GM19351 (cell line): ENCODE results near the gene VAV1.
"Not testable (repeated sequence)": the region's sequence is repeated elsewhere in the genome, so short reads cannot be mapped to it uniquely, and the experiment has no call there.

Experiments
- ATAC-seq: cut with Tn5 transposase; IDR thresholded peaks from one replicate; pipeline ENCODE4 v1.9.1; 2021; ENCODE audit warnings: mild to moderate bottlenecking, moderate library complexity; ENCODE audit not compliant: unreplicated experiment

Gene VAV1

DNA sequence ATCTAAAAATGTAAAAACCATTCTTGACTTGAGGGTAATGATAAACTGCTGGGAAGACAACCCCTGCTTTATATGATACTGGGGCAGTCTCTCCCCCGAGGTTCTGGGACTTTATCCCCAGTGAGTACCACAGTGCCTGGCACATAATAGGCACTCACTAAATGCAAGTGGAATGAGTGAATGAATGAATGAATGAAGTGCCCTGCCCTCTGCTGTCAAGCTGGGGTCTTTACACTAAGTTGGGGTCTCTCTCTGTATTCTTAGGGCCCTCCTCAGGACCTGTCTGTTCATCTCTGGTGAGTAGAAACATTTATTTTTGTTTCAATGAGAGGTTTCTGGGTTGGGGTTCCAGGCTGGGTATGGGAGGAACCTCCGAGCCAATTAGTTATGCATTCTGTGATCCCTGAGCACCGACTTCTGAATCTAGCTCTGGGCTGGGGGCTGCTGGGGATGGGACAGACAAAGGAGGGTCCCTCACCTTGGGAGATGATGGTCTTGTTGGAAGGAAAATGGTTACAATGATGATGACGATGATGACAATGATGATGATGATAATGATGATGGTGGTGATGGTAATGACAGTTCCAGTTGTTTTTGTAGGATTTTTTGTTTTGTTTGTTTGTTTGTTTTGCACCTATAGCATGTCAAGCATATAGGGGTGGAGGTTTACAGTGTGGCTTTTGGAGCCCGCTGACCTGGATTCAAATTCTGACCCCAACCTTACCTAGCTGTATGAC, 70.5 kb downstream of the VAV1 start:
- no peak for ATAC-seq

DNA sequence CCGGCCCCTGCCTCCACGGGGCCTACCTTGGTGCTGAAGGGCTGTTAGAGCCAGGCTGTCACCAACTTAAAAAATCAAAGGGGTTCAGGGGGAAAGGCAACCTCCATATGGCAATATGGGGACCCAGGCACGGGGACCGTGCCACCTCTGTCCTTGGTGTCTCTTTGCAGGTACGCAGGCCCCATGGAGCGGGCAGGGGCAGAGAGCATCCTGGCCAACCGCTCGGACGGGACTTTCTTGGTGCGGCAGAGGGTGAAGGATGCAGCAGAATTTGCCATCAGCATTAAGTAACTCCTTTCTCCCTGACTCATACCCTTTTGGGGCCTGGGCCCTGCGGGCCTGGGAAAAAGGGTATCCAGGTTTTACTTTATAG, 75.3 kb downstream of the VAV1 start:
- no peak for ATAC-seq

DNA sequence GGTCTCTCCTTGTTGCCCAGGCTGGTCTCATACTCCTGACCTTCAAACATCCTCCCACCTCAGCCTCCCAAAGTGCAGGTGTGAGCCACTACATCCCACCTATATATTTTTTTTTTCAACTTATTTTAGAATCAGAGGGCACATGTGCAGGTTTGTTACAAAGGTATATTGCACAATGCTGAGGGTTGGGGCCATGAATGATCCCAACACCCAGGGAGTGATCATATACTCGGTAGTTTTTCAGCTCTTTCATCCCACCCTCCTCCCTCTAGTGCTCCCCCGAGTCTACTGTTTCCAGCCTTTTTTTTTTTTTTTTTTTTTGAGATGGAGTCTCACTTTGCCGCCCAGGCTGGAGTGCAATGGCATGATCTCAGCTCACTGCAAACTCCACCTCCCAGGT, 76.5 kb downstream of the VAV1 start:
- ATAC-seq, result no peak

DNA sequence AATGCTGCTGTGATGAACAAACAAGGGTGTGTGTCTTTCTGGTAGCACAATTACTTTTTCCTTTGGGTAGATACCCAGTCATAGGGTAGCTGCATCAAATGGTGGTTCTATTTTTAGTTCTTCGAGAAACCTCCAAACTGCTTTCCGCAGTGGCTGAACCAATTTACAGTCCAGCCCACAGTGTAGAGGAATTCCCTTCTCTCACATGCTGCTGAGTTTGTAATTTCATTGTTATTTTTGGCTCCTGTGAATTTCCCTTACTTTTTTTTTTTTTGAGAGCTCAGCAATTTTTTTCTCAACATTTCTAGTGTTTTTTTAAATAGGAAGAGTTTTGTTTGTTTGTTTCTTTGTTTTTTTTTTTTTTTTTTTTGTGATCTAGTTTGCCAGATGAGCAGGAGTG, 77.4 kb downstream of the VAV1 start:
- ATAC-seq, result no peak

DNA sequence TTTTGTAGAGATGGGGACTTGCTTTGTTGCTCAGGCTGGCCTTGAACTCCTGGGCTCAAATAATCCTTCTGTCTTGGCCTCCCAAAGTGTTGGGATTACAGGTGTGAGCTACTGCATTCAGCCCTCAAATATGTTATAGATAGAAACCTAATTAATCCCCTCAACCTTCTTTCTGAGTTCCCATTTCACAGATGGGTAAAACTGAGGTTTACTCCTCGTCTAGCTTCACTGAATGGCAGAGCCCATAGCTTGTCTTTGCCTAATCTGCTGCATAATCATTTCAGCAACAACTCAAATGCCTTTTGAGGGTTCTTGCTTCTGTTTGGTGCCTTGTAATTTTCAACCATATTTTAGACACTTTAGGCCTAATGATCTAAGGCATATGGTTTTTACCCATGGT, 78.9 kb downstream of the VAV1 start:
- ATAC-seq, result no peak

DNA sequence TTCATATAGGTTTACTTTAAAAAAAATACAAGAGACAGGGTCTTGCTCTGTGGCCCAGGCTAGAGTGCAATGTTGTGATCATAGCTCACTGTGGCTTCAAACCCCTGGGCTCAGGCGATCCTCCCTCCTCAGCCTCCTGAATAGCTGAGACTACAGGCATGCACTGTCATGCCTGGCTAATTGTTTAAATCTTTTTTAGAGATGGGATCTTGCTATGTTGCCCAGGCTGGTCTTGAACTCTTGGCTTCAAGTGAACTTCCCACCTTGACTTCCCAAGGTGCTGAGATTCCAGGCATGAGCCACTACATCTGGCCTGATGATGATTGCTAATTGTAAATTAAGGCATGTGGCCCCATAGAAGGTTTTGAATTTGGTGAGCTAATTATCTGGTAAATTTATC, 79.5 kb downstream of the VAV1 start:
- ATAC-seq, result no peak

DNA sequence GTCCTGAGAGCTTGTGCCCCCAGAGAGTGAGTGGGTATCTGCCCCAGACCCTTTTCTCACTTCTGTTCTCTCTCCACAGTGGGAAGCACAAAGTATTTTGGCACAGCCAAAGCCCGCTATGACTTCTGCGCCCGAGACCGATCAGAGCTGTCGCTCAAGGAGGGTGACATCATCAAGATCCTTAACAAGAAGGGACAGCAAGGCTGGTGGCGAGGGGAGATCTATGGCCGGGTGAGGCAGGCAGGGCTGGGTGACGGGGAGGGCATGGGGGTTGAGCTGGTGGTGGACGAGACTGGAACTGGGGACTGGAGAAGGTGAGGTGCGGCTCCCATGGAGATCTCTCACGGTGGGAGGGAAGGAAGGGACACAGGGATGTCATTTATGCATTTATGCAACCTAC, 81.4 kb downstream of the VAV1 start:
- no peak for ATAC-seq

DNA sequence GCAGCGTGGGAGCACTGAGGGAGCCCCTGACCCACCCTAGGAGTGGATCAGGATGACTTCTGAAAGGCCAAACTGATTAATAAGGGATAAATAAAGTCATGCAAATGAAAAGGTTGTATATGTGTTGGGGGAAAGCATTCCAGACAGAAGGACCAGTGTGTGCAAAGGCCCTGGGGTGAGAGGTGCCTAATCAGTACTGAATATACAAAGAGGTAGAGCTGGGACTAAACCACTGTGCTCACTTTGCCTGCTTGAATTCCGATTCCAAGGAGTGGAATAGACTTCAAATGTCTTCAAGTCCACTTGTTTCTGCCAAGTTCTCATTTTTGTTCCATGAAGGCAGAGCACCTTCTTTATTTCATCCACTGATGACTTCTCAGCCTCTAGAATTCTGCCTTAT, 82.2 kb downstream of the VAV1 start:
- no peak for ATAC-seq

DNA sequence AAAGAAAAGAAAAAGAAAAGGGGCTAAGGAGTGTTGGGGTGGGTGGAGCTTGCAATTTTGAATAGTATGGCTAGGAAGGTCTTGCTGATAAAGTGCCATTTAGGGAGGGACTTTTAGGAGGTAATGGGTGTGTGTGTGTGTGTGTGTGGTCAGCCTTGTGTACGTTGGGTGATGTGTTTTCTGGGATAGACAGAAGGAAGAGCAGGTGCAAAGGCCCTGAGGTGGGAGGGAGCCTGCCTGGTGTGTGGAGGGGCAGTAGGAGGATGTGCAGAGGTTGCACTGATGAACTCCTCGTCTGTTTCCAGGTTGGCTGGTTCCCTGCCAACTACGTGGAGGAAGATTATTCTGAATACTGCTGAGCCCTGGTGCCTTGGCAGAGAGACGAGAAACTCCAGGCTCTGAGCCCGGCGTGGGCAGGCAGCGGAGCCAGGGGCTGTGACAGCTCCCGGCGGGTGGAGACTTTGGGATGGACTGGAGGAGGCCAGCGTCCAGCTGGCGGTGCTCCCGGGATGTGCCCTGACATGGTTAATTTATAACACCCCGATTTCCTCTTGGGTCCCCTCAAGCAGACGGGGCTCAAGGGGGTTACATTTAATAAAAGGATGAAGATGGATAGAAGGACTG, 84.4 kb downstream of the VAV1 start:
- no peak for ATAC-seq

DNA sequence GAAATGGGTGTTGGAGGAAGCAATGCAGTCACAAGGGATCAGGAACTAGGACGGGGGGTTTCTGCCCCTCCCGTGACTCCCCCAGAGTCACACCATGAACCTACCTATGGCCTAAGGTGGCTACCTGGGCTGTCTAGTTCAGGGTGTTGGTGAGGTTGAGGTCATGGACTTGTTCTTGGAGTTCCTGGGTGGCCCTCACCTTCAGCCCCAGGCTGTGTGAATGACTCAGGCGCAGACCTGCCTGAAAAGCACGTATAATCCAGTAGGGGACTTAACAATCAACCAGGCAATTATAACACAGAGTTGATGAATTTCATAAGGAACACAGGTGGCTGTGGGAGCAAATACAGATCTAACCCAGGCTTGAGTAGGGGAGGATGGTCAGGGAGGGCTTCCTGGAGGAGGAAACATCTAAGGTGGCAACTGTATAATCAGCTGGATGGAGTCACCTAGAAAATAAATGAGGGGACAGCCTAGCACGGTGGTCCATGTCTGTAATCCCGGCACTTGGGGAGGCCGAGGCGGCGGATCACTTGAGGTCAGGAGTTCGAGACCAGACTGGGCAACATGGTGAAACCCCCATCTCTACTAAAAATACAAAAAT, 89.3 kb downstream of the VAV1 start:
- ATAC-seq, result no peak

DNA sequence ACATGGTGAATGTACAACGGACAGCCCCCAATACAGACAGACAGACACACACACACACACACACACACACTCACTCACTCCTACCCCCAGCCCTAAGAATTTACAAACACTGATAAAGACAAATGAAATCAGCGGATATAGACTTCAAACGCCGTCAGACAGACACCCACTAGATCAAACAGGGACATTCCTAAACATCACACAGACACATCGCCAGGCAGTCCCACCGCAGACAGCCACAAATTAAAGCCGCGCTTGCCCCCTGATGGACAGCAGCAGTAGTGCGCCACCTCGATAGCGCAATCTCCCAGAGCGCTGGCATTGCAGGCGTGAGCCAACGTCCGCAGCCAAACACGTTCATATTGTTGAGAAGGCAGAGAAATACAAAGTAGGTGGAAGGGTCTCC, 90.2 kb downstream of the VAV1 start:
- no peak for ATAC-seq

DNA sequence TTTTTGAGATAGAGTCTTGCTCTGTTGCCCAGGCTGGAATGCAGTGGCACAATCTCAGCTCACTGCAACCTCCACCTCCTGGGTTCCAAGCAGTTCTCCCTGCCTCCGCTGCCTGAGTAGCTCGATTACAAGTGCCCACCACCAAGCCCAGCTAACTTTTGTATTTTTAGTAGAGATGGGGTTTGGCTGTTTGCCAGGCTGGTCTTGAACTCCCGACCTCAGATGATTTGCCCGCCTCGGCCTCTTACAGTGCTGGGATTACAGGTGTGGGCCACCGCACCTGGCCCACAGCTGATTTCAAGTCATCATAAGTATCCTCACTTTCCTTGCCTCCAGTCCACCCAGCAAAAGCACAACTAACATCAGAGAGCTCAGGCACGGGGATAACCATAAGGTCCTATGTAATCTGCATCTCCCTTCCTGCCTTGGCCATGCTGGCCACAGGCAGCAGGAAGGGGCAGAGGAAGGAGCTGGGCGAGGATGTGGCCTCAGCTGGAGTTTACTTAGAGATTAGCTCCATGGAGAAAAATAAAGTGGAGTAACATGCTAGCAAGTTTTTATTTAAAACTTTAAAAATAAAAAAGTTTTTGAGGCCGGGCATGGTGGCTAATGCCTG, 91.9 kb downstream of the VAV1 start:
- ATAC-seq, result no peak

DNA sequence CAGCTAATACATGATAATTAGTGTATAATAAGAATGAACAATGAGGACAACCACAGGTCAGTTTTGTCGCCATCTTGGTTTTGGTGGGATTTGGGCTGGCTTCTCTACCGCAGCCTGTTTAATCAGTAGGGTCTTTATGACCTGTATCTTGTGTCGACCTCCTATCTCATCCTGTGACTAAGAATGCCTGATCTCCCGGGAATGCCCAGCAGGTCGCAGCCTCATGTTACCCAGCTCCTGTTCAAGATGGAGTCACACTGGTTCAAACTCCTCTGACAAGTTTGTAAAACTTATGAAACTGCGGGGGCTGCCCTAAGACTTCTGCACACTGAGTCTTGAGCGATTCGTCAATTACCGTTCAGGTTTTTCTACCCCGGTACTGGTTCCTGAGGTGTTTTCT, 93.3 kb downstream of the VAV1 start:
- ATAC-seq, result no peak

DNA sequence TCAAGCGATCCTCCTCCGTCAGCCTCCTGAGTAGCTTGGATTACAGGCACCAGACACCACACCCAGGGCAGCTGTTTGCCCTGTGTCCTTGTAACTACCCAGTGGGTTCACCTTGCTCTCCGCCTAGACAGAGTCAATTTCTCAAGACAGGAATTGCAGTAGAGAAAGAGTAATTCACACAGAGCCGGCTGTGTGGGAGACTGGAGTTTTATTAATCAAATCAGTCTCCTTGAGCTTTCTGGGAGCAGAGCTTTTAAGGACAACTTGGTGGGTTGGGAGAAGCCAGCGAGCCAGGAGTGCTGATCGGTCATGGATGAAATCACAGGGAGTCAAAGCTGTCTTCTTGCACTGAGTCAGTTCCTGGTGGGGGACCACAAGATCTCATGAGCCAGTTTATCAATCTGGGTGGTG, 94.2 kb downstream of the VAV1 start:
- ATAC-seq, result no peak

DNA sequence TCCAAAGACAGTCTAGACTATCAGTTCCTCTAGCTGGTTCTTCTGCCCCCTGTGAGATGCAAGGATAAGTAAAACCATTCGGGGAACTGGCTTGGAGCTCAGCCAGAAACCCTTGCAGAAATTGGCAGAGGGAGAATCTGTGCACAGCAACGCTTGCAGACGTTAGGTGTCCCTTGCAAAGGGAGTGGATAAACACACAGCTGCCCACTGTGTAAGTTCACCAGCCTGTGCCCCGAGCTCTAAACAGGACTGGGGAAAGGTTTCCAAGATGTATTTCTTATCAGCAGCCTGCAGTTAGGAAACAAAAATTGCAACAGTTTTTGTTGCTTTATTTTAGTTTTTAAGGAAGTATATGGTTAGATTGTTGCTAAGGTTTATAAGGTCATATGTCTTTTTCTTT, 95.8 kb downstream of the VAV1 start:
- no peak for ATAC-seq

DNA sequence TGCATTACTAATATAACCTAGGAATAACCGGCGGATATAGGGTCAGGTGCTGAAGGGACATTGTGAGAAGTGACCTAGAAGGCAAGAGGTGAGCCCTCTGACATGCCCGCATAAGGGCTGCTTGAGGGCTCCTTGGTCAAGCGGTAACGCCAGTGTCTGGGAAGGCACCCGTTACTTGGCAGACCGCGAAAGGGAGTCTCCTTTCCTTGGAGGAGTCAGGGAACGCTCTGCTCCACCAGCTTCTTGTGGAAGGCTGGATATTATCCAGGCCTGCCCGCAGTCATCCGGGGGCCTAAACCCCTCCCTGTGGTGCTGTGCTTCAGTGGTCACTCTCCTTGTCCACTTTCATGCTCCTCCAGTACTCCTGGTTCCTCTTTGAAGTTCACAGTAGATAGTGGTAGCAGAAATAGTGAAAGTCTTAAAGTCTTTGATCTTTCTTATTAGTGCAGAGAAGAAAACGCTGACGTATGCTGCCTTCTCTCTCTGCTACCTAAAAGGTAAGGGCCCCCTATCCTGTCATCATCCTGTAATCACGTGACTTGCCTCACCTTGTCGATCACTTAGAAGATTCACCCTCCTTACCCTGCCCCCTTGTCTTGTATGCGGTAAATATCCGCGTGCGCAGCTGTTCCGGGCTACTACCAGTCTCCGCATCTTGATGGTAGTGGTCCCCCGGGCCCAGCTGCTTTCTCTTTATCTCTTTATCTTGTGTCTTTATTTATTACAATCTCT, 96.8 kb downstream of the VAV1 start:
- ATAC-seq, result not testable (repeated sequence)

DNA sequence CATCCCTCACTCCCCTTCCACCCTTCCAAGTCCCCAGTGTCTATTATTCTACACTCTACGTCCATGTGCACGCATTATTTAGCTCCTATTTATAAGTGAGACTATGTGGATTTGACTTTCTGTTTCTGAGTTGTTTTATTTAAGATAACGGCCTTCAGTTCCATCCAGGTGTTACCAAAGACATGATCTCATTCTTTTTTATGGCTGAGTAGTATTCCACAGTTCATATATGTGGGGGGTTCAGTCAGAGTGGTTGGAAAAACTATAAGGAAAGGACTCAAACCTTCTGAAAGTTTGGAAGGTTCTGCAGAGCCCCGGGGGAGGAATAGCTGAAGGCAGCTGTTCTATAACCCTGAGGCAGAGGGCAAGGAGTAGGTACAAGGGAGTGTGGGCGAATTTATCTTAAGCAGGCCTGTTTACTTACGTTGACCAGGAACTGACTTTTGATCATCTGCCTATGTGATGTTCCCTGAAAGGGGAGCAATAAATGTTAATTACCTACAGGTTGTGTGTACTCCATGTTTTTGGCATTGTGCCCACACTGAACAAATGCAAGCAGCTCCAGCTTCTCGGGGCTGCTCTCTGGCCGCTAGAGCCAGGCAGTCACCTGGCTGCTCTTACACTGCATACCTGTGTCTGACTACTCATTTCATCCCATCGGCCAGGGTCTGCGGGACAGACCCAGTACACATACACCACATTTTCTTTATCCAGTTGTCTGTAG, 101.4 kb downstream of the VAV1 start:
- ATAC-seq, result no peak

DNA sequence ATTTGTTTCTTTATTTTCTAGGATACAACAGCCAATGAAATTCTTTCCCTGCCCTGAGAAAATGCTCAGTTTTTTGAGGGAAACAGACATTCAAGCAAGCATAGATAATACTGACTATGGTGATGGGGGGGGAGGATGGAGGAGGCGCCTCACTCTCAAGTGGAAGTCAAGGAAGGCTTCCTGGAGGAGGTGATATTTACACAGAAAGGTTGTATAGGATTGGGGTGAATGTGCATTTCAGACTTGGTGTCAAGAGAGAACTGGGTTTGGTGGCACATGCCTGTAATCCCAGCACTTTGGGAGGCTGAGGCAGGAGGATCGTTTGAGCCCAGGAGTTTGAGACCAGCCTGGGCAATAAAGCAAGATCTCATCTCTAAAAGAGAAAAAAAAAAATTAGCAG, 102.7 kb downstream of the VAV1 start:
- no peak for ATAC-seq

DNA sequence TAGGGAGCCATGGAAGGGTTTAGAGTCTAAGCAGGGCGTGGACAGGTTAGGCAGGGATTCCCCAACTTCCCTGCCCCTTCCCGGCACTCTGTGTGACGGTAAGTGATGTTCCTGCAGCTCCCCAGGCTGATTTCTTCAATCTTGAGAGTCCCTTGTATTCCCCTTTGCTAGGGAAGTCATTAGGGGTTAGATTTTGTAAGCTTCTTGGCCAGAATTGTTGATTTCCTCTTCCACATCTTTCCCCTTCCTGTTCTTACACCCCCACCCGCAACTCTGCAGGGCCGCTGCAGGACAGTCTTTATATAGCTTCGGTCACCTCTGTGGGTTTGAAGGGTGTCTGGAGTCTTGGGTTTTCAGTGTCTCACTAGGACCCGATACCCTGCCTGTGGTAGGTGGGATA, 104.2 kb downstream of the VAV1 start:
- no peak for ATAC-seq

DNA sequence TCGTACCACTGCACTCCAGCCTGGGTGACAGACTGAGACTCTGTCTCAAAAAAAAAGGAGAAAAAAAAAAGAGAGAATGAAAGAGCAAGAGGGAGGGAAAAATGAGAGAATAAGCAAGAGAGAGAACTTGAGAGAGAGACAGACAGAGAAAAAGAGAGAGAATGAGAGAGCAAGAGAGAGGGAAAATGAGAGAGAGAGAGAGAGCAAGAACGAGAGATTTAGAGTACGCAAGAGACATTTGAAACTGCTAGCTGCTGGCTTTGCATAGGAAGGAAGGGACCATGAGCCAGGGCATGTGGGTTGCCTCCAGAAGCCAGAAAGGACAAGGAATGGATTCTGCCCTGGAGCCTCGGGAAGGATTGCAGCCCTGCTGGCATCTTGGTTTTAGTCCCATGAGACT, 105.3 kb downstream of the VAV1 start:
- no peak for ATAC-seq
